ENCODE data around the gene SMAD3.

GRCh38 chr15:67145710-67146109, 80.3 kb downstream of the SMAD3 start:
- TF ChIP-seq POLR2A (IDR thresholded peaks at IDR 0.05), result no peak
- TF ChIP-seq, protein P1, sequence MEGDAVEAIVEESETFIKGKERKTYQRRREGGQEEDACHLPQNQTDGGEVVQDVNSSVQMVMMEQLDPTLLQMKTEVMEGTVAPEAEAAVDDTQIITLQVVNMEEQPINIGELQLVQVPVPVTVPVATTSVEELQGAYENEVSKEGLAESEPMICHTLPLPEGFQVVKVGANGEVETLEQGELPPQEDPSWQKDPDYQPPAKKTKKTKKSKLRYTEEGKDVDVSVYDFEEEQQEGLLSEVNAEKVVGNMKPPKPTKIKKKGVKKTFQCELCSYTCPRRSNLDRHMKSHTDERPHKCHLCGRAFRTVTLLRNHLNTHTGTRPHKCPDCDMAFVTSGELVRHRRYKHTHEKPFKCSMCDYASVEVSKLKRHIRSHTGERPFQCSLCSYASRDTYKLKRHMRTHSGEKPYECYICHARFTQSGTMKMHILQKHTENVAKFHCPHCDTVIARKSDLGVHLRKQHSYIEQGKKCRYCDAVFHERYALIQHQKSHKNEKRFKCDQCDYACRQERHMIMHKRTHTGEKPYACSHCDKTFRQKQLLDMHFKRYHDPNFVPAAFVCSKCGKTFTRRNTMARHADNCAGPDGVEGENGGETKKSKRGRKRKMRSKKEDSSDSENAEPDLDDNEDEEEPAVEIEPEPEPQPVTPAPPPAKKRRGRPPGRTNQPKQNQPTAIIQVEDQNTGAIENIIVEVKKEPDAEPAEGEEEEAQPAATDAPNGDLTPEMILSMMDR (IDR thresholded peaks at IDR 0.05), result no peak
- no peak for TF ChIP-seq POLR2AphosphoS5 (IDR thresholded peaks at IDR 0.05; ENCODE audit: insufficient read depth in 1 of 2, low read depth in 1 of 2)
